ENCODE data around the gene CRLF2. TPM values are rescaled to one million over a fixed set of nuclear protein-coding genes. Genes with fewer than 3 reads are reported as not detected.

CRLF2 gene
- total RNA-seq, 2 experiments from 2014 or later: 0.80 to 3.3 TPM

GRCh38 chrX:1169189-1169588 is 43.3 kb downstream of the CRLF2 start:
- Histone ChIP-seq H3K79me2 (ENCODE audit: insufficient read depth, low read depth, low read length) (no peaks in the 10 kb centered on the region), H3K9me3 (ENCODE audit: low read length) (no peaks in the 10 kb centered on the region), H4K20me1 (ENCODE audit: insufficient read depth, low read length) (no peaks in the 10 kb centered on the region), H3K36me3 (ENCODE audit: insufficient read depth, low read length) (no peaks in the 10 kb centered on the region), H3K9me2 (ENCODE audit: insufficient read depth, low read length) (no peaks in the 10 kb centered on the region), H3K4me3 (ENCODE audit: low read depth, low read length, poor library complexity, severe bottlenecking) (no peak overlapping the region), H2AFZ (ENCODE audit: low read length) (no peak overlapping the region), H3K4me1 (ENCODE audit: insufficient read depth, low read length, poor library complexity, severe bottlenecking) (peaks cover 8% of the 10 kb centered on the region), H3K27ac (ENCODE audit: low read depth, low read length, poor library complexity, severe bottlenecking) (no peak overlapping the region), H3K4me2 (ENCODE audit: low read length) (no peak overlapping the region)
- no TSS peak for BruUV-seq (replicated peaks)
- no peak for DNase-seq (ENCODE audit: low spot score)
- ChIA-PET POLR2A (no interaction called here), CTCF (ENCODE audit: unreplicated experiment) (no interaction called here)
- TF ChIP-seq EZH2phosphoT487 (IDR thresholded peaks at IDR 0.05; ENCODE audit: borderline replicate concordance, low read depth, low read length): no peak
- no peak for TF ChIP-seq CTCF (conservative IDR thresholded peaks at IDR 0.05; ENCODE audit: low read length)
- intact Hi-C loops (cut with micrococcal nuclease; ENCODE audit: unreplicated experiment): no loop called here

- Histone ChIP-seq H3K79me2 (ENCODE audit: insufficient read depth, low read depth, low read length) (no peaks in the 10 kb centered on the region), H3K4me2 (ENCODE audit: low read length) (no peak overlapping the region), H3K4me1 (ENCODE audit: insufficient read depth, low read length, poor library complexity, severe bottlenecking) (peaks cover 8% of the 10 kb centered on the region), H3K4me3 (ENCODE audit: low read depth, low read length, poor library complexity, severe bottlenecking) (no peak overlapping the region), H3K9me3 (ENCODE audit: low read length) (no peaks in the 10 kb centered on the region), H3K36me3 (ENCODE audit: insufficient read depth, low read length) (no peaks in the 10 kb centered on the region), H4K20me1 (ENCODE audit: insufficient read depth, low read length) (no peaks in the 10 kb centered on the region), H3K9me2 (ENCODE audit: insufficient read depth, low read length) (no peaks in the 10 kb centered on the region), H2AFZ (ENCODE audit: low read length) (no peak overlapping the region), H3K27ac (ENCODE audit: low read depth, low read length, poor library complexity, severe bottlenecking) (no peak overlapping the region)
- intact Hi-C loops (cut with micrococcal nuclease; ENCODE audit: unreplicated experiment): no loop called here
- ChIA-PET POLR2A (no interaction called here), CTCF (ENCODE audit: unreplicated experiment) (no interaction called here)
- DNase-seq (ENCODE audit: low spot score): no peak
- TF ChIP-seq CTCF (conservative IDR thresholded peaks at IDR 0.05; ENCODE audit: low read length) (no peak), EZH2phosphoT487 (IDR thresholded peaks at IDR 0.05; ENCODE audit: borderline replicate concordance, low read depth, low read length) (no peak)
- BruUV-seq (replicated peaks): no TSS peak
These were observed 44.4 kb downstream of the CRLF2 start for GRCh38 chrX:1167918-1168481.

- H3K9me2 ChIP-seq (ENCODE audit: insufficient read depth, low read length): no peaks in the 10 kb centered on the region
- no peak for DNase-seq (ENCODE audit: low spot score)
- H2AFZ ChIP-seq (ENCODE audit: low read length): no peak overlapping the region
- no peak overlapping the region for H3K4me3 ChIP-seq (ENCODE audit: low read depth, low read length, poor library complexity, severe bottlenecking)
- H4K20me1 ChIP-seq (ENCODE audit: insufficient read depth, low read length): no peaks in the 10 kb centered on the region
- H3K79me2 ChIP-seq (ENCODE audit: insufficient read depth, low read depth, low read length): no peaks in the 10 kb centered on the region
- TF ChIP-seq CTCF (conservative IDR thresholded peaks at IDR 0.05; ENCODE audit: low read length) (no peak), EZH2phosphoT487 (IDR thresholded peaks at IDR 0.05; ENCODE audit: borderline replicate concordance, low read depth, low read length) (no peak)
- no peak overlapping the region for H3K27ac ChIP-seq (ENCODE audit: low read depth, low read length, poor library complexity, severe bottlenecking)
- no peaks in the 10 kb centered on the region for H3K9me3 ChIP-seq (ENCODE audit: low read length)
- no TSS peak for BruUV-seq (replicated peaks)
- H3K36me3 ChIP-seq (ENCODE audit: insufficient read depth, low read length): no peaks in the 10 kb centered on the region
- H3K4me1 ChIP-seq (ENCODE audit: insufficient read depth, low read length, poor library complexity, severe bottlenecking): peaks cover 8% of the 10 kb centered on the region
- no peak overlapping the region for H3K4me2 ChIP-seq (ENCODE audit: low read length)
- intact Hi-C loops (cut with micrococcal nuclease; ENCODE audit: unreplicated experiment): no loop called here
- ChIA-PET CTCF (ENCODE audit: unreplicated experiment) (no interaction called here), POLR2A (no interaction called here)
These were observed 45.0 kb downstream of the CRLF2 start for GRCh38 chrX:1167466-1167865.

Measured in OCI-LY7 (cell line).